ENCODE results near the gene LKAAEAR1.
A peak's percentile ranks its signal among the peaks of the same experiment; 100 is the strongest.
"Not testable (repeated sequence)": the region's sequence is repeated elsewhere in the genome, so short reads cannot be mapped to it uniquely, and the experiment has no call there.

LKAAEAR1 gene

GRCh38 chr20:64083804-64084684, at the start of gene LKAAEAR1:
Gene LKAAEAR1, minus strand, starts transcription at chr20:64084398. Its CDS starts 179 bp downstream, at chr20:64084219.
- Mint-ChIP-seq H3K27me3 (peaks cover 5 to 27% of the 10 kb centered on the region in 2 donors), H3K27ac (peak within 1 kb of the TSS; percentile 82), H3K4me1 (peaks cover 36 to 49% of the 10 kb centered on the region in 2 donors), H3K9me3 (peaks cover 0 to 7% of the 10 kb centered on the region in 2 donors), H3K36me3 (peaks cover 3% of the 10 kb centered on the region in 2 donors), H3K4me3 (peak within 1 kb of the TSS; percentile 87 to 90)
- ATAC-seq (replicated peaks) (no peak), DNase-seq (no peak)

- Mint-ChIP-seq H3K4me1 (no peaks in the 10 kb centered on the region), H3K4me3 (no peak overlapping the region), H3K36me3 (no peaks in the 10 kb centered on the region), H3K27ac (no peak overlapping the region), H3K9me3 (peaks cover 0 to 2% of the 10 kb centered on the region in 2 donors), H3K27me3 (peaks cover 38 to 39% of the 10 kb centered on the region in 2 donors)
- ATAC-seq (replicated peaks) (peak; percentile 52 to 53), DNase-seq (no peak)
These were observed 47.2 kb upstream of the LKAAEAR1 start for GRCh38 chr20:64131406-64131805.

DNA sequence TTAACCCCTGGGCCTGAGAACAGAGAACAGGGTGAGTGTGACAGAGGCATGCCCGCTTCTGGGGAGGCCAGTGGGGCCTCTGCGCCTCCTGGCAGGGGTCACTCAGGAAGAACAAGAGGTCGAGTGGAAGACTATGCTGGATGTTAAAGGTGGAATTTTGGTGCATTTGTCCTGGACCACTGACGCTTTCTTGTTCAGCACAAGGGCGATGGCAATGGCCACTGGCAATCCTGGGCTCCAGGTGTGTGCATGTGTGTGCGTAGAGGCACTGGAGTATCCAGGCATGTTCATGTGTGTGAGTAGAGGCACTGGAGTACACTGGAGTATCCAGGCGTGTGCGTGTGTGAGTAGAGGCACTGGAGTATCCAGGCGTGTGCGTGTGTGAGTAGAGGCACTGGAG, 46.7 kb upstream of the LKAAEAR1 start:
- Mint-ChIP-seq H3K9me3 (peaks cover 0 to 2% of the 10 kb centered on the region in 2 donors), H3K4me1 (no peaks in the 10 kb centered on the region)

GRCh38 chr20:64130271-64130670, 46.1 kb upstream of the LKAAEAR1 start:
- Mint-ChIP-seq H3K36me3 (no peaks in the 10 kb centered on the region), H3K4me1 (no peaks in the 10 kb centered on the region), H3K9me3 (peaks cover 0 to 2% of the 10 kb centered on the region in 2 donors), H3K27me3 (peaks cover 29 to 31% of the 10 kb centered on the region in 2 donors), H3K27ac (no peak overlapping the region), H3K4me3 (no peak overlapping the region)
- DNase-seq, result no peak
- no peak for ATAC-seq (replicated peaks)

More for the DNA sequence above, 46.7 kb upstream of the LKAAEAR1 start:
- no peak for ATAC-seq (replicated peaks)
- DNase-seq, result no peak
- Mint-ChIP-seq H3K4me3 (no peak overlapping the region), H3K36me3 (no peaks in the 10 kb centered on the region), H3K27ac (no peak overlapping the region), H3K27me3 (peaks cover 34 to 35% of the 10 kb centered on the region in 2 donors)

GRCh38 chr20:64129146-64129782, 45.1 kb upstream of the LKAAEAR1 start:
- H3K4me1 Mint-ChIP-seq, result no peaks in the 10 kb centered on the region
- H3K27ac Mint-ChIP-seq, result peak overlapping the region; percentile 38
- no peak for ATAC-seq (replicated peaks)

GRCh38 chr20:64123517-64123916, 39.3 kb upstream of the LKAAEAR1 start:
- DNase-seq; H3K36me3 Mint-ChIP-seq; ATAC-seq (replicated peaks); H3K4me1 Mint-ChIP-seq; H3K4me3 Mint-ChIP-seq; H3K27ac Mint-ChIP-seq; H3K9me3 Mint-ChIP-seq: not testable (repeated sequence)
- H3K27me3 Mint-ChIP-seq, result peaks cover 12 to 23% of the 10 kb centered on the region in 2 donors

More at GRCh38 chr20:64129146-64129782, 45.1 kb upstream of the LKAAEAR1 start:
- Mint-ChIP-seq H3K27me3 (peaks cover 29 to 31% of the 10 kb centered on the region in 2 donors), H3K4me3 (no peak overlapping the region), H3K36me3 (no peaks in the 10 kb centered on the region), H3K9me3 (peaks cover 0 to 2% of the 10 kb centered on the region in 2 donors)
- no peak for DNase-seq

- H3K27me3 Mint-ChIP-seq, result peaks cover 9 to 18% of the 10 kb centered on the region in 2 donors
- ATAC-seq (replicated peaks); H3K9me3 Mint-ChIP-seq; H3K27ac Mint-ChIP-seq; DNase-seq; H3K4me3 Mint-ChIP-seq; H3K36me3 Mint-ChIP-seq; H3K4me1 Mint-ChIP-seq: not testable (repeated sequence)
These were observed 38.7 kb upstream of the LKAAEAR1 start for GRCh38 chr20:64122927-64123326.

DNA sequence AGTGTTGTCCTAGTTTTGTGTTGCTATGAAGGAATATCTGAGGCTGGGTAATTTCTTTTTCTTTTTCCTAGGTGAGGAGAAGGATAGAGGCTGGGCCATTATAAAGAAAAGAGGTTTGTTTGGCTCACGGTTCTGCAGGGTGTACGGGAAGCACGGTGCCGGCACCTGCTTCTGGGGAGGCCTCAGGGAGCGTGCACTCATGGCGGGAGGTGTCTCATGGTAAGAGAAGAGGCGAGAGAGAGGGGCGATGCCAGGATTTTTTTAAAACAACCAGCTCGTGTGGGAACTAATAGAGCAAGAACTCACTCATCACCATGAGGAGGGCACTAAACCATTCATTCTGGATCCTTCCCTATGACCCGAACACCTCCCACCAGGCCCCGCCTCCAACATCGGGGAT, 37.4 kb upstream of the LKAAEAR1 start:
- DNase-seq, result no peak
- H3K36me3 Mint-ChIP-seq, result no peaks in the 10 kb centered on the region
- no peak for ATAC-seq (replicated peaks)
- H3K27ac Mint-ChIP-seq, result no peak overlapping the region
- no peak overlapping the region for H3K4me3 Mint-ChIP-seq
- H3K27me3 Mint-ChIP-seq, result peaks cover 9 to 18% of the 10 kb centered on the region in 2 donors
- H3K4me1 Mint-ChIP-seq, result peaks cover 8 to 10% of the 10 kb centered on the region in 2 donors
- no peaks in the 10 kb centered on the region for H3K9me3 Mint-ChIP-seq

DNA sequence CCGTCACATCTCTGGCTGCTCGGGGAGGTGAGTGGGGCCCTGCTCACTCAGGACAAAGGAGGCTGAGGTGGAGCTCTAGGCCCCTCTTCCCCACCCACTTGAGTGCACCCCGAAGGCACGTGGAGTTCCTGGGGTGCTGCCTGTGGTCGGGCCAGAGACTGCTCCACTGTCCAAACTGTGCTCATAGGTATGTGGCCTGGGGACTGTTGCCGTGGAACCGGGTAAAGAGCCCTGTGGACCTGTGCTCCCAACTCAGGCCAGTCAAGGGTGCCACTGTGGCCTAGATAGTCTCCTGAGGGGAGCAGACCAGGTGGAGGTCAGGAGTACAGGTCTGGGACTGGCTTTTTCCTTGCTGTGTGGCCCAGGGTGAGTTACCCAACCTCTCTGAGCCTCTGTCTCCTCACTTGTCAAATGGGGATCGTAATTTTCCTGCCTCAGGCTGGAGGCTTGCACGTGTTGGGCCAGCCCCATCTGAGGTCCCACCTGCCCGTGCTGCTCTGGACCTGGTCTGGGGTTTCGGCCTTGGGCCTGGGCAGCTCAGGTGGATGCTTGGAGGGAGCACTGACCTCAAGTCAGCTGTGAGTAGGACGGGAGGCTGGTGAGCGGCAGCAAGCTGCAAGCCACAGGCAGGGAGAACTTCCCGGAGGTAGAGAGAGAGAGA, 35.6 kb upstream of the LKAAEAR1 start:
- Mint-ChIP-seq H3K4me3 (peak overlapping the region; percentile 67 to 77), H3K27me3 (peaks cover 9 to 18% of the 10 kb centered on the region in 2 donors), H3K27ac (peak overlapping the region; percentile 81), H3K36me3 (no peaks in the 10 kb centered on the region), H3K4me1 (peaks cover 8 to 10% of the 10 kb centered on the region in 2 donors), H3K9me3 (no peaks in the 10 kb centered on the region)
- DNase-seq (no peak), ATAC-seq (replicated peaks) (peak; percentile 35 to 39)

GRCh38 chr20:64119301-64119680, 35.1 kb upstream of the LKAAEAR1 start:
- no peaks in the 10 kb centered on the region for H3K9me3 Mint-ChIP-seq
- ATAC-seq (replicated peaks), result no peak
- H3K27ac Mint-ChIP-seq, result peak overlapping the region; percentile 56
- H3K27me3 Mint-ChIP-seq, result peaks cover 9 to 18% of the 10 kb centered on the region in 2 donors
- peaks cover 8 to 10% of the 10 kb centered on the region in 2 donors for H3K4me1 Mint-ChIP-seq
- DNase-seq, result no peak
- H3K36me3 Mint-ChIP-seq, result no peaks in the 10 kb centered on the region
- H3K4me3 Mint-ChIP-seq, result no peak overlapping the region

DNA sequence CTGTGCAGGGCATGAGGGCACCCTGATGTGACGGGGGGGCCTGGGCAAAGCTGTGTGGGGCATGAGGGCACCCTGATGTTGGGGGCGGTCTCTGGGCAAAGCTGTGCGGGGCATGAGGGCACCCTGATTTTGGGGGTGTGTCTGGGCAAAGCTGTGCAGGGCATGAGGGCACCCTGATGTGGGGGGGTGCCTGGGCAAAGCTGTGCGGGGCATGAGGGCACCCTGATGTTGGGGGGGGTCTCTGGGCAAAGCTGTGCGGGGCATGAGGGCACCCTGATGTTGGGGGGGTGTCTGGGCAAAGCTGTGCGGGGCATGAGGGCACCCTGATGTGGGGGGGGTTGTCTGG, 33.2 kb upstream of the LKAAEAR1 start:
- H3K9me3 Mint-ChIP-seq; H3K27ac Mint-ChIP-seq; H3K36me3 Mint-ChIP-seq; DNase-seq; H3K4me3 Mint-ChIP-seq; ATAC-seq (replicated peaks): not testable (repeated sequence)
- H3K27me3 Mint-ChIP-seq, result peaks cover 4 to 11% of the 10 kb centered on the region in 2 donors
- H3K4me1 Mint-ChIP-seq, result peaks cover 13 to 22% of the 10 kb centered on the region in 2 donors

- ATAC-seq (replicated peaks) (no peak), DNase-seq (no peak)
- Mint-ChIP-seq H3K27me3 (peaks cover 4 to 5% of the 10 kb centered on the region in 2 donors), H3K9me3 (no peaks in the 10 kb centered on the region), H3K4me3 (no peak overlapping the region), H3K27ac (no peak overlapping the region), H3K4me1 (peaks cover 20 to 28% of the 10 kb centered on the region in 2 donors), H3K36me3 (no peaks in the 10 kb centered on the region)
These were observed 32.6 kb upstream of the LKAAEAR1 start for GRCh38 chr20:64116541-64117431.

DNA sequence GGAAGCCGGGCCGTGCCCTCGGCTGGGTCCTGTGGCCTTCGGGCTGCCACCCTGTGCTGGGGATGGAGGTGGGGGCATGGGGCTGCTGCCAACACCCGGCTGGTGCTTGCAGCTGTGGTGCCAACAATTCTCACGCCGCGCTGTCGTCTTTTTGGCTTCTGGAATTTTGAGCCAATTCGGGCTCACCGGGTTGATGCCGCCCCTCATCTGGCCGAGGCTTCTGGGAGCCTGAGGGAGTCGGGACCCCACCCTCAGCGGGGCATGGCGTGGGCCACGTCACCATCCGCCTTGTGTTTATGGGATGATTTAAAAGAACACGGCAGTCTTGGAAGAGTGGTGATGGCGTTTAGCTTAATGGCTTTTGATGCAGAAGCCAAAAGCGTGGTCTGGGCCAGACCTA, 31.8 kb upstream of the LKAAEAR1 start:
- ATAC-seq (replicated peaks) (no peak), DNase-seq (no peak)
- Mint-ChIP-seq H3K4me3 (no peak overlapping the region), H3K9me3 (no peaks in the 10 kb centered on the region), H3K36me3 (no peaks in the 10 kb centered on the region), H3K4me1 (peaks cover 21 to 30% of the 10 kb centered on the region in 2 donors), H3K27me3 (no peaks in the 10 kb centered on the region), H3K27ac (no peak overlapping the region)
